GM12892 (cell line): Measurements from ENCODE around the gene CLEC2B.

Experiments
- POLR2A ChIP-seq: IDR thresholded peaks from 2 replicates; pipeline ENCODE4 v1.6.1; 2011; ENCODE audit warnings: low read depth, low read length, control low read depth
- TAF1 ChIP-seq: IDR thresholded peaks from 2 replicates; pipeline ENCODE4 v1.6.1; 2011; ENCODE audit warnings: low read depth, mild to moderate bottlenecking, control low read depth, low read length, borderline replicate concordance

- TF ChIP-seq POLR2A = no peak
- no peak for TF ChIP-seq TAF1
Measured at GRCh38 chr12:9907769-9908168, 38.6 kb upstream of the CLEC2B start.
